Measurements from ENCODE around the gene MYO9B. TPM values are rescaled to one million over a fixed set of nuclear protein-coding genes. Genes with fewer than 3 reads are reported as not detected.

The MYO9B gene
- total and polyA plus RNA-seq, 2 of the 13 experiments (the other 11 are each of a cell fraction or from before 2014, with no cell fraction given), result 18.0 to 18.3 TPM

DNA sequence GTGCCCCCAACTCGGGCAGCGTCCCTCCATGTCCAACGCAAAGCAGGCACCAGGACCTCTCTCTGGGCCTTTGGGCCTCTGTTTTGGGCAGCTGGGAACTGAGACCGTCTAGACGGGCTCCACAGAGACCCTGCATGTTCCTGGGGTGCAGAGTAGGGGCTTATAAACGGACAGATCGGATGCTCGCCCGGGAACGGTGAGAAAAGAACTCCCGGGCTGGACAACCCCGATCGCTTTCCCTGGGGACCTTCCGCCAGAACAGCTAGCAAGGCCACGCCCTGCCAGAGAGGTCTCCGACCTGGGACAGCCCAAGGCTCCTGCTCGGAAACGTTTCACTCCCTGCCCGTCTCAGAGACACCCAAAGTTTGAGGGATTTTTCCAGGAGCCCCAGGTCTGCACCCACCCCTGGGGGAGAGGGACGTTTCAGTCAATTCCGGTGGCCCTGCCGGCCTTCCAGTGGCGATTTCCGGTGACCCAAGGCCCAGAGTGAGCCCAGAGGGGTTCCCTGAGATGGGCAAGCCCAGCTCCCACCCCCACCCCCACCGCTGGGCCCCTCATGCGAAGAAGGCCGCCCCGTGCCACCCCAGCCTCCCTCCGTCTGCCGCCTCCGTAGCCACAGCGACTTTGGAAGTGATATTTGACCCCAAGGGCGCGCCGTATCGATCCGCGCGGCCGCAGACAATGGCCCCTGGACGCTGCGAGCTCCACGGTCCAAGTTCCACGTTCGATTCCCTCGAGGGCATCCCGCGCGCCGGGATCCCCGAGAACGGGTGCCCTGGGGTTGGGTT is 168.4 kb downstream of the MYO9B start (continued):
- TF ChIP-seq ZNF225 (CRISPR knock-in tag; IDR thresholded peaks at IDR 0.05) (no peak), MEIS2 (CRISPR knock-in tag; IDR thresholded peaks at IDR 0.05) (peak; percentile 22; the same call in 1 of the 2 replicates), FOXJ3 (CRISPR knock-in tag; IDR thresholded peaks at IDR 0.05; ENCODE audit: borderline replicate concordance) (0 out of 2 replicates have a peak, but pooled peaks have one; percentile 17), KDM4B (CRISPR knock-in tag; IDR thresholded peaks at IDR 0.05) (0 out of 2 replicates have a peak, but pooled peaks have one; percentile 58), ZNF160 (CRISPR knock-in tag; IDR thresholded peaks at IDR 0.05) (peak; percentile 49; the same call in 1 of the 2 replicates), FOXO1 (CRISPR knock-in tag; IDR thresholded peaks at IDR 0.05) (peak; percentile 78; the same call in 1 of the 2 replicates), ZNF773 (CRISPR knock-in tag; IDR thresholded peaks at IDR 0.05; ENCODE audit: borderline replicate concordance) (no peak), SAP130 (CRISPR knock-in tag; IDR thresholded peaks at IDR 0.05; ENCODE audit: low read depth) (peak; percentile 86), IRF2 (CRISPR knock-in tag; IDR thresholded peaks at IDR 0.05) (peak; percentile 57; the same call in 1 of the 2 replicates)
- TF ChIP-seq, protein P1, sequence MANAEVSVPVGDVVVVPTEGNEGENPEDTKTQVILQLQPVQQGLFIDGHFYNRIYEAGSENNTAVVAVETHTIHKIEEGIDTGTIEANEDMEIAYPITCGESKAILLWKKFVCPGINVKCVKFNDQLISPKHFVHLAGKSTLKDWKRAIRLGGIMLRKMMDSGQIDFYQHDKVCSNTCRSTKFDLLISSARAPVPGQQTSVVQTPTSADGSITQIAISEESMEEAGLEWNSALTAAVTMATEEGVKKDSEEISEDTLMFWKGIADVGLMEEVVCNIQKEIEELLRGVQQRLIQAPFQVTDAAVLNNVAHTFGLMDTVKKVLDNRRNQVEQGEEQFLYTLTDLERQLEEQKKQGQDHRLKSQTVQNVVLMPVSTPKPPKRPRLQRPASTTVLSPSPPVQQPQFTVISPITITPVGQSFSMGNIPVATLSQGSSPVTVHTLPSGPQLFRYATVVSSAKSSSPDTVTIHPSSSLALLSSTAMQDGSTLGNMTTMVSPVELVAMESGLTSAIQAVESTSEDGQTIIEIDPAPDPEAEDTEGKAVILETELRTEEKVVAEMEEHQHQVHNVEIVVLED (CRISPR knock-in tag; IDR thresholded peaks at IDR 0.05; ENCODE audit: borderline replicate concordance), result no peak
- TF ChIP-seq, protein P2, sequence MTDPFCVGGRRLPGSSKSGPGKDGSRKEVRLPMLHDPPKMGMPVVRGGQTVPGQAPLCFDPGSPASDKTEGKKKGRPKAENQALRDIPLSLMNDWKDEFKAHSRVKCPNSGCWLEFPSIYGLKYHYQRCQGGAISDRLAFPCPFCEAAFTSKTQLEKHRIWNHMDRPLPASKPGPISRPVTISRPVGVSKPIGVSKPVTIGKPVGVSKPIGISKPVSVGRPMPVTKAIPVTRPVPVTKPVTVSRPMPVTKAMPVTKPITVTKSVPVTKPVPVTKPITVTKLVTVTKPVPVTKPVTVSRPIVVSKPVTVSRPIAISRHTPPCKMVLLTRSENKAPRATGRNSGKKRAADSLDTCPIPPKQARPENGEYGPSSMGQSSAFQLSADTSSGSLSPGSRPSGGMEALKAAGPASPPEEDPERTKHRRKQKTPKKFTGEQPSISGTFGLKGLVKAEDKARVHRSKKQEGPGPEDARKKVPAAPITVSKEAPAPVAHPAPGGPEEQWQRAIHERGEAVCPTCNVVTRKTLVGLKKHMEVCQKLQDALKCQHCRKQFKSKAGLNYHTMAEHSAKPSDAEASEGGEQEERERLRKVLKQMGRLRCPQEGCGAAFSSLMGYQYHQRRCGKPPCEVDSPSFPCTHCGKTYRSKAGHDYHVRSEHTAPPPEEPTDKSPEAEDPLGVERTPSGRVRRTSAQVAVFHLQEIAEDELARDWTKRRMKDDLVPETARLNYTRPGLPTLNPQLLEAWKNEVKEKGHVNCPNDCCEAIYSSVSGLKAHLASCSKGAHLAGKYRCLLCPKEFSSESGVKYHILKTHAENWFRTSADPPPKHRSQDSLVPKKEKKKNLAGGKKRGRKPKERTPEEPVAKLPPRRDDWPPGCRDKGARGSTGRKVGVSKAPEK (CRISPR knock-in tag; IDR thresholded peaks at IDR 0.05; ENCODE audit: borderline replicate concordance), result 0 out of 2 replicates have a peak, but pooled peaks have one; percentile 56
- TF ChIP-seq, protein P3, sequence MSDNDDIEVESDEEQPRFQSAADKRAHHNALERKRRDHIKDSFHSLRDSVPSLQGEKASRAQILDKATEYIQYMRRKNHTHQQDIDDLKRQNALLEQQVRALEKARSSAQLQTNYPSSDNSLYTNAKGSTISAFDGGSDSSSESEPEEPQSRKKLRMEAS (IDR thresholded peaks at IDR 0.05), result peak; percentile 56
- TF ChIP-seq, protein P4, sequence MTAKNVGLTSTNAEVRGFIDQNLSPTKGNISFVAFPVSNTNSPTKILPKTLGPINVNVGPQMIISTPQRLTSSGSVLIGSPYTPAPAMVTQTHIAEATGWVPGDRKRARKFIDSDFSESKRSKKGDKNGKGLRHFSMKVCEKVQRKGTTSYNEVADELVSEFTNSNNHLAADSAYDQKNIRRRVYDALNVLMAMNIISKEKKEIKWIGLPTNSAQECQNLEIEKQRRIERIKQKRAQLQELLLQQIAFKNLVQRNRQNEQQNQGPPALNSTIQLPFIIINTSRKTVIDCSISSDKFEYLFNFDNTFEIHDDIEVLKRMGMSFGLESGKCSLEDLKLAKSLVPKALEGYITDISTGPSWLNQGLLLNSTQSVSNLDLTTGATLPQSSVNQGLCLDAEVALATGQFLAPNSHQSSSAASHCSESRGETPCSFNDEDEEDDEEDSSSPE (CRISPR knock-in tag; IDR thresholded peaks at IDR 0.05), result peak; percentile 41; the same call in 1 of the 2 replicates
- TF ChIP-seq, protein P5, sequence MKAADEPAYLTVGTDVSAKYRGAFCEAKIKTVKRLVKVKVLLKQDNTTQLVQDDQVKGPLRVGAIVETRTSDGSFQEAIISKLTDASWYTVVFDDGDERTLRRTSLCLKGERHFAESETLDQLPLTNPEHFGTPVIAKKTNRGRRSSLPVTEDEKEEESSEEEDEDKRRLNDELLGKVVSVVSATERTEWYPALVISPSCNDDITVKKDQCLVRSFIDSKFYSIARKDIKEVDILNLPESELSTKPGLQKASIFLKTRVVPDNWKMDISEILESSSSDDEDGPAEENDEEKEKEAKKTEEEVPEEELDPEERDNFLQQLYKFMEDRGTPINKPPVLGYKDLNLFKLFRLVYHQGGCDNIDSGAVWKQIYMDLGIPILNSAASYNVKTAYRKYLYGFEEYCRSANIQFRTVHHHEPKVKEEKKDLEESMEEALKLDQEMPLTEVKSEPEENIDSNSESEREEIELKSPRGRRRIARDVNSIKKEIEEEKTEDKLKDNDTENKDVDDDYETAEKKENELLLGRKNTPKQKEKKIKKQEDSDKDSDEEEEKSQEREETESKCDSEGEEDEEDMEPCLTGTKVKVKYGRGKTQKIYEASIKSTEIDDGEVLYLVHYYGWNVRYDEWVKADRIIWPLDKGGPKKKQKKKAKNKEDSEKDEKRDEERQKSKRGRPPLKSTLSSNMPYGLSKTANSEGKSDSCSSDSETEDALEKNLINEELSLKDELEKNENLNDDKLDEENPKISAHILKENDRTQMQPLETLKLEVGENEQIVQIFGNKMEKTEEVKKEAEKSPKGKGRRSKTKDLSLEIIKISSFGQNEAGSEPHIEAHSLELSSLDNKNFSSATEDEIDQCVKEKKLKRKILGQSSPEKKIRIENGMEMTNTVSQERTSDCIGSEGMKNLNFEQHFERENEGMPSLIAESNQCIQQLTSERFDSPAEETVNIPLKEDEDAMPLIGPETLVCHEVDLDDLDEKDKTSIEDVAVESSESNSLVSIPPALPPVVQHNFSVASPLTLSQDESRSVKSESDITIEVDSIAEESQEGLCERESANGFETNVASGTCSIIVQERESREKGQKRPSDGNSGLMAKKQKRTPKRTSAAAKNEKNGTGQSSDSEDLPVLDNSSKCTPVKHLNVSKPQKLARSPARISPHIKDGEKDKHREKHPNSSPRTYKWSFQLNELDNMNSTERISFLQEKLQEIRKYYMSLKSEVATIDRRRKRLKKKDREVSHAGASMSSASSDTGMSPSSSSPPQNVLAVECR (CRISPR knock-in tag; IDR thresholded peaks at IDR 0.05; ENCODE audit: borderline replicate concordance), result peak; percentile 71; the same call in 1 of the 2 replicates
- TF ChIP-seq, protein P6, sequence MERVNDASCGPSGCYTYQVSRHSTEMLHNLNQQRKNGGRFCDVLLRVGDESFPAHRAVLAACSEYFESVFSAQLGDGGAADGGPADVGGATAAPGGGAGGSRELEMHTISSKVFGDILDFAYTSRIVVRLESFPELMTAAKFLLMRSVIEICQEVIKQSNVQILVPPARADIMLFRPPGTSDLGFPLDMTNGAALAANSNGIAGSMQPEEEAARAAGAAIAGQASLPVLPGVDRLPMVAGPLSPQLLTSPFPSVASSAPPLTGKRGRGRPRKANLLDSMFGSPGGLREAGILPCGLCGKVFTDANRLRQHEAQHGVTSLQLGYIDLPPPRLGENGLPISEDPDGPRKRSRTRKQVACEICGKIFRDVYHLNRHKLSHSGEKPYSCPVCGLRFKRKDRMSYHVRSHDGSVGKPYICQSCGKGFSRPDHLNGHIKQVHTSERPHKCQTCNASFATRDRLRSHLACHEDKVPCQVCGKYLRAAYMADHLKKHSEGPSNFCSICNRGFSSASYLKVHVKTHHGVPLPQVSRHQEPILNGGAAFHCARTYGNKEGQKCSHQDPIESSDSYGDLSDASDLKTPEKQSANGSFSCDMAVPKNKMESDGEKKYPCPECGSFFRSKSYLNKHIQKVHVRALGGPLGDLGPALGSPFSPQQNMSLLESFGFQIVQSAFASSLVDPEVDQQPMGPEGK (CRISPR knock-in tag; IDR thresholded peaks at IDR 0.05), result peak; percentile 88
